Naive thymus-derived CD8-positive, alpha-beta T cell (primary cell): Measurements from ENCODE around the gene PDE4D. TPM values are rescaled to one million over a fixed set of nuclear protein-coding genes. Genes with fewer than 3 reads are reported as not detected.

Source experiments
- ATAC-seq, 2 donors: fragments of 150-1000 bp; cut with Tn5 transposase in 1 of 2; sonication (Bioruptor Pico), chemical (Tn5 transposase) in 1 of 2; 1 replicate in 1 of 2; 2 replicates in 1 of 2; pipeline ENCODE4 v1.10.0; 2021; ENCODE audit warnings: mild to moderate bottlenecking in 2 of 2, moderate library complexity in 2 of 2
- POLR2A ChIA-PET: fragments of 350-600 bp; sonication (Branson Sonifier 250); formaldehyde crosslinking; loops from one replicate; lab custom pipeline; 2021; ENCODE audit warnings: antibody characterized with exemption; lab: Charles Lee
- DNase-seq, 10 donors: peaks; one replicate each; pipeline versions ENCODE4 v3.0.0 to v3.0.0-alpha.2; 2020 to 2022
- H3K27ac Mint-ChIP-seq, 10 donors: one replicate each; pipeline ENCODE4 v1.8.0; 2020 to 2022; ENCODE audit warnings: mild to moderate bottlenecking in 10 of 10, mixed read lengths in 10 of 10, moderate library complexity in 4 of 10, inconsistent platforms in 1 of 10
- H3K27me3 Mint-ChIP-seq, 5 donors: one replicate each; pipeline ENCODE4 v1.8.0; 2021 to 2022; ENCODE audit warnings: mixed read lengths in 5 of 5
- H3K36me3 Mint-ChIP-seq, 3 donors: one replicate each; pipeline ENCODE4 v1.8.0; 2020 to 2022; ENCODE audit warnings: mixed read lengths in 3 of 3, mild to moderate bottlenecking in 2 of 3, inconsistent platforms in 1 of 3
- H3K4me1 Mint-ChIP-seq, 4 donors: one replicate each; pipeline ENCODE4 v1.8.0; 2021 to 2022; ENCODE audit warnings: mixed read lengths in 4 of 4
- H3K4me3 Mint-ChIP-seq, 10 donors: one replicate each; pipeline ENCODE4 v1.8.0; 2020 to 2022; ENCODE audit warnings: mild to moderate bottlenecking in 10 of 10, mixed read lengths in 10 of 10, moderate library complexity in 6 of 10, inconsistent platforms in 1 of 10
- H3K9me3 Mint-ChIP-seq, 9 donors: one replicate each; pipeline ENCODE4 v1.8.0; 2020 to 2022; ENCODE audit warnings: mixed read lengths in 9 of 9, mild to moderate bottlenecking in 3 of 9, inconsistent platforms in 1 of 9, moderate library complexity in 1 of 9
- polyA plus RNA-seq, 3 donors: library from polyadenylated mRNA; unstranded; fragments of 300-500 nt; fragmentation: Illumina TruSeq; gene quantifications; one replicate each; pipeline ENCODE4 v1.2.3, GENCODE V29; 2021
- total RNA-seq, 8 experiments: library from RNA in 2 of 8; stranded (reverse) in 2 of 8; gene quantifications; one replicate each; pipeline ENCODE4 v1.2.3 and lab custom pipeline; 2021 to 2026

PDE4D gene
- total and polyA plus RNA-seq, 5 experiments from 2014 or later = 5.8 to 35.9 (median 8.8) TPM

- no peak overlapping the region for H3K27ac Mint-ChIP-seq
- no peaks in the 10 kb centered on the region for H3K9me3 Mint-ChIP-seq
- ATAC-seq (no peak), DNase-seq (no peak)
- POLR2A ChIA-PET = no interaction called here
- no peaks in the 10 kb centered on the region for H3K4me1 Mint-ChIP-seq
- H3K27me3 Mint-ChIP-seq = peaks cover 13 to 38% (median 27%) of the 10 kb centered on the region in 5 donors
- no peak overlapping the region for H3K4me3 Mint-ChIP-seq
- no peaks in the 10 kb centered on the region for H3K36me3 Mint-ChIP-seq
Observed at GRCh38 chr5:59212596-59212995, 680.9 kb downstream of the PDE4D start.

GRCh38 chr5:59209758-59210359 lies 683.7 kb downstream of the PDE4D start:
- no peaks in the 10 kb centered on the region for H3K36me3 Mint-ChIP-seq
- H3K9me3 Mint-ChIP-seq = no peaks in the 10 kb centered on the region
- DNase-seq (no peak), ATAC-seq (no peak)
- no peaks in the 10 kb centered on the region for H3K4me1 Mint-ChIP-seq
- no peak overlapping the region for H3K27ac Mint-ChIP-seq
- peaks cover 7 to 22% (median 15%) of the 10 kb centered on the region in 5 donors for H3K27me3 Mint-ChIP-seq
- no peak overlapping the region for H3K4me3 Mint-ChIP-seq
- POLR2A ChIA-PET = interaction anchor here (0.6 kb wide), 1 partner anchor 1479 kb away, joined by 7 read pairs; no protein-coding TSS in a partner anchor

- Mint-ChIP-seq H3K9me3 (no peaks in the 10 kb centered on the region), H3K4me1 (no peaks in the 10 kb centered on the region), H3K36me3 (no peaks in the 10 kb centered on the region), H3K27ac (no peak overlapping the region), H3K27me3 (peaks cover 2 to 9% (median 5%) of the 10 kb centered on the region in 5 donors), H3K4me3 (no peak overlapping the region)
- POLR2A ChIA-PET = no interaction called here
- ATAC-seq = no peak
- no peak for DNase-seq
Observed at GRCh38 chr5:59208474-59208873, 685.1 kb downstream of the PDE4D start.

- POLR2A ChIA-PET = no interaction called here
- ATAC-seq (no peak), DNase-seq (no peak)
- H3K36me3 Mint-ChIP-seq = no peaks in the 10 kb centered on the region
- no peaks in the 10 kb centered on the region for H3K4me1 Mint-ChIP-seq
- no peak overlapping the region for H3K27ac Mint-ChIP-seq
- no peaks in the 10 kb centered on the region for H3K9me3 Mint-ChIP-seq
- H3K4me3 Mint-ChIP-seq = no peak overlapping the region
- H3K27me3 Mint-ChIP-seq = peaks cover 0 to 4% (median 0%) of the 10 kb centered on the region in 5 donors
Observed at GRCh38 chr5:59207401-59207800, 686.1 kb downstream of the PDE4D start.

- POLR2A ChIA-PET = no interaction called here
- no peak for ATAC-seq
- Mint-ChIP-seq H3K4me1 (no peaks in the 10 kb centered on the region), H3K36me3 (no peaks in the 10 kb centered on the region), H3K9me3 (no peaks in the 10 kb centered on the region), H3K27ac (no peak overlapping the region), H3K4me3 (no peak overlapping the region), H3K27me3 (peaks cover 0 to 4% (median 0%) of the 10 kb centered on the region in 5 donors)
- DNase-seq = no peak
Observed at GRCh38 chr5:59206132-59206581, 687.4 kb downstream of the PDE4D start.

GRCh38 chr5:59204114-59204897 lies 689.2 kb downstream of the PDE4D start:
- POLR2A ChIA-PET = no interaction called here
- Mint-ChIP-seq H3K4me1 (no peaks in the 10 kb centered on the region), H3K9me3 (no peaks in the 10 kb centered on the region), H3K4me3 (no peak overlapping the region), H3K36me3 (no peaks in the 10 kb centered on the region), H3K27me3 (peaks cover 0 to 4% (median 0%) of the 10 kb centered on the region in 5 donors), H3K27ac (peak overlapping the region in 1 of 10 donors; percentile 46)
- ATAC-seq (no peak), DNase-seq (no peak)

GRCh38 chr5:59199868-59200267 lies 693.7 kb downstream of the PDE4D start:
- no peak for ATAC-seq
- no peaks in the 10 kb centered on the region for H3K9me3 Mint-ChIP-seq
- POLR2A ChIA-PET = no interaction called here
- H3K27ac Mint-ChIP-seq = no peak overlapping the region
- no peaks in the 10 kb centered on the region for H3K4me1 Mint-ChIP-seq
- no peaks in the 10 kb centered on the region for H3K36me3 Mint-ChIP-seq
- H3K4me3 Mint-ChIP-seq = no peak overlapping the region
- peaks cover 0 to 4% (median 0%) of the 10 kb centered on the region in 5 donors for H3K27me3 Mint-ChIP-seq
- no peak for DNase-seq

- peak overlapping the region in 1 of 10 donors; percentile 3 for H3K27ac Mint-ChIP-seq
- no peaks in the 10 kb centered on the region for H3K36me3 Mint-ChIP-seq
- no peak for ATAC-seq
- POLR2A ChIA-PET = no interaction called here
- peaks cover 0 to 4% (median 2%) of the 10 kb centered on the region in 5 donors for H3K27me3 Mint-ChIP-seq
- no peak overlapping the region for H3K4me3 Mint-ChIP-seq
- peaks cover 0 to 7% (median 0%) of the 10 kb centered on the region in 9 donors for H3K9me3 Mint-ChIP-seq
- no peaks in the 10 kb centered on the region for H3K4me1 Mint-ChIP-seq
- DNase-seq = no peak
Observed at GRCh38 chr5:59198832-59199231, 694.7 kb downstream of the PDE4D start.

GRCh38 chr5:59198365-59198764 lies 695.2 kb downstream of the PDE4D start:
- POLR2A ChIA-PET = no interaction called here
- Mint-ChIP-seq H3K27ac (peak overlapping the region in 1 of 10 donors; percentile 3), H3K27me3 (peaks cover 0 to 2% (median 0%) of the 10 kb centered on the region in 5 donors), H3K4me3 (no peak overlapping the region), H3K9me3 (peaks cover 0 to 7% (median 0%) of the 10 kb centered on the region in 9 donors), H3K36me3 (no peaks in the 10 kb centered on the region), H3K4me1 (no peaks in the 10 kb centered on the region)
- DNase-seq (no peak), ATAC-seq (no peak)

- no peak overlapping the region for H3K27ac Mint-ChIP-seq
- peaks cover 0 to 2% (median 0%) of the 10 kb centered on the region in 5 donors for H3K27me3 Mint-ChIP-seq
- no peaks in the 10 kb centered on the region for H3K36me3 Mint-ChIP-seq
- DNase-seq (no peak), ATAC-seq (no peak)
- H3K9me3 Mint-ChIP-seq = peaks cover 0 to 7% (median 0%) of the 10 kb centered on the region in 9 donors
- no peaks in the 10 kb centered on the region for H3K4me1 Mint-ChIP-seq
- H3K4me3 Mint-ChIP-seq = no peak overlapping the region
- POLR2A ChIA-PET = no interaction called here
Observed at GRCh38 chr5:59197911-59198310, 695.6 kb downstream of the PDE4D start.

GRCh38 chr5:59193616-59194319 lies 699.8 kb downstream of the PDE4D start:
- POLR2A ChIA-PET = no interaction called here
- Mint-ChIP-seq H3K27ac (no peak overlapping the region), H3K4me3 (no peak overlapping the region), H3K27me3 (peaks cover 0 to 12% (median 6%) of the 10 kb centered on the region in 5 donors), H3K36me3 (no peaks in the 10 kb centered on the region), H3K9me3 (peaks cover 0 to 7% (median 0%) of the 10 kb centered on the region in 9 donors), H3K4me1 (no peaks in the 10 kb centered on the region)
- ATAC-seq (no peak), DNase-seq (no peak)

GRCh38 chr5:59190746-59191145 lies 702.8 kb downstream of the PDE4D start:
- peaks cover 0 to 7% (median 0%) of the 10 kb centered on the region in 9 donors for H3K9me3 Mint-ChIP-seq
- peaks cover 3 to 23% (median 13%) of the 10 kb centered on the region in 5 donors for H3K27me3 Mint-ChIP-seq
- H3K27ac Mint-ChIP-seq = no peak overlapping the region
- no peak for DNase-seq
- peaks cover 0 to 7% (median 3%) of the 10 kb centered on the region in 4 donors for H3K4me1 Mint-ChIP-seq
- ATAC-seq = no peak
- H3K36me3 Mint-ChIP-seq = no peaks in the 10 kb centered on the region
- POLR2A ChIA-PET = no interaction called here
- H3K4me3 Mint-ChIP-seq = no peak overlapping the region
